ENCODE data around the gene NAA38.
"Not testable (repeated sequence)": the region's sequence is repeated elsewhere in the genome, so short reads cannot be mapped to it uniquely, and the experiment has no call there.

The NAA38 gene

GRCh38 chr17:7823581-7824001 is 33.8 kb downstream of the NAA38 start:
- DNase-seq (ENCODE audit: low spot score): no peak

GRCh38 chr17:7822126-7822525 is 35.2 kb downstream of the NAA38 start:
- DNase-seq (ENCODE audit: low spot score): no peak

GRCh38 chr17:7820231-7820630 is 37.1 kb downstream of the NAA38 start:
- DNase-seq (ENCODE audit: low spot score): no peak

GRCh38 chr17:7818746-7819645 is 38.4 kb downstream of the NAA38 start:
- no peak for DNase-seq (ENCODE audit: low spot score)

- DNase-seq (ENCODE audit: low spot score): no peak
Observed at GRCh38 chr17:7818026-7818425, 39.3 kb downstream of the NAA38 start.

- DNase-seq (ENCODE audit: low spot score): no peak
Observed at GRCh38 chr17:7817643-7817964, 39.8 kb downstream of the NAA38 start.

GRCh38 chr17:7816926-7817642 is 40.3 kb downstream of the NAA38 start:
- no peak for DNase-seq (ENCODE audit: low spot score)

- no peak for DNase-seq (ENCODE audit: low spot score)
Observed at GRCh38 chr17:7814969-7815368, 42.4 kb downstream of the NAA38 start.

- DNase-seq (ENCODE audit: low spot score): no peak
Observed at GRCh38 chr17:7811251-7811650, 46.1 kb downstream of the NAA38 start.

- not testable (repeated sequence) for DNase-seq (ENCODE audit: low spot score)
Observed at GRCh38 chr17:7809791-7810343, 47.5 kb downstream of the NAA38 start.

- no peak for DNase-seq (ENCODE audit: low spot score)
Observed at GRCh38 chr17:7809086-7809790, 48.1 kb downstream of the NAA38 start.

- no peak for DNase-seq (ENCODE audit: low spot score)
Observed at GRCh38 chr17:7807206-7807605, 50.2 kb downstream of the NAA38 start.

Measured in NAMALWA (cell line).